Adipocyte (in vitro differentiated cells): Measurements from ENCODE around the gene SPIN1.
A peak's percentile ranks its signal among the peaks of the same experiment; 100 is the strongest.
"Not testable (repeated sequence)": the region's sequence is repeated elsewhere in the genome, so short reads cannot be mapped to it uniquely, and the experiment has no call there.

Source experiments
- DNase-seq: peaks from one replicate; pipeline ENCODE4 v3.0.0-alpha.2; 2015; ENCODE audit warnings: low read depth
- H3K27me3 ChIP-seq: replicated peaks from 2 replicates; pipeline ENCODE4 v1.7.0; 2013; ENCODE audit warnings: mild to moderate bottlenecking, low read length, moderate library complexity; ENCODE audit not compliant: control insufficient read depth, insufficient read depth
- H3K36me3 ChIP-seq: 2 replicates; pipeline ENCODE4 v1.7.0; 2013; ENCODE audit warnings: low read length, mild to moderate bottlenecking, moderate library complexity; ENCODE audit not compliant: control insufficient read depth, insufficient read depth, severe bottlenecking
- H3K4me1 ChIP-seq: 2 replicates; pipeline ENCODE4 v1.7.0; 2013; ENCODE audit warnings: mild to moderate bottlenecking, low read length, moderate library complexity; ENCODE audit not compliant: control insufficient read depth, insufficient read depth
- H3K4me3 ChIP-seq: 2 replicates; pipeline ENCODE4 v1.7.0; 2013; ENCODE audit warnings: mild to moderate bottlenecking, low read length, moderate library complexity
- H3K9ac ChIP-seq: 2 replicates; pipeline ENCODE4 v1.7.0; 2013; ENCODE audit warnings: mild to moderate bottlenecking, low read length, moderate library complexity
- H3K9me3 ChIP-seq: 2 replicates; pipeline ENCODE4 v1.7.0; 2013; ENCODE audit warnings: mild to moderate bottlenecking, low read length, moderate library complexity; ENCODE audit not compliant: control insufficient read depth

Gene SPIN1

GRCh38 chr9:88370346-88370745 lies 17.9 kb upstream of the SPIN1 start:
- Histone ChIP-seq H3K4me1 (no peaks in the 10 kb centered on the region), H3K36me3 (no peaks in the 10 kb centered on the region)
- DNase-seq, result no peak

DNA sequence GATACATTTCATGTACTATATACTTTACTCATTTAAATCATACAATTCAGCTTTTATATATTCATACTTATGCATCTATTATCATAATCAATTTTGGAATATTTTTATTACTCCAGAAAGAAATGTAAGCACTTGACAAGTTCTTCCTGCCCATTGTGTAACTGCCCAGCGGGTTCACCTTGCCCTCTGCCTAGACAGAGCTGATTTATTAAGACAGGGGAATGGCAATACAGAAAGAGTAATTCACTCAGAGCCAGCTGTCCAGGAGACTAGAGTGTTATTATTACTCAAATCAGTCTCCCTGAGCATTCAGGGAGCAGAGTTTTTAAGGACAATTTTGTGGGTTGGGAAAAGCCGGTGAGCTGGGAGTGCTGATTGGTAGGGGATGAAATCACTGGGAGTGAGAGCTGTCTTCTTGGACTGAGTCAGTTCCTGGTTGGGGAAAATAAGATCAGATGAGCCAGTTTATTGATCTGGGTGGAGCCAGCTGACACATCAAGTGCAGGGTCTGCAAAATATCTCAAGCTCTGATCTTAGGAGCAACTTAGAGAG lies 16.1 kb upstream of the SPIN1 start:
- no peaks in the 10 kb centered on the region for H3K36me3 ChIP-seq
- H3K4me3 ChIP-seq, result no peak overlapping the region
- H3K4me1 ChIP-seq, result no peaks in the 10 kb centered on the region
- H3K27me3 ChIP-seq, result no peaks in the 10 kb centered on the region
- DNase-seq, result no peak
- H3K9ac ChIP-seq, result no peak overlapping the region
- H3K9me3 ChIP-seq, result peaks cover 6% of the 10 kb centered on the region

More at GRCh38 chr9:88370346-88370745, 17.9 kb upstream of the SPIN1 start:
- Histone ChIP-seq H3K4me3 (no peak overlapping the region), H3K9me3 (peaks cover 6% of the 10 kb centered on the region), H3K9ac (no peak overlapping the region), H3K27me3 (no peaks in the 10 kb centered on the region)

DNA sequence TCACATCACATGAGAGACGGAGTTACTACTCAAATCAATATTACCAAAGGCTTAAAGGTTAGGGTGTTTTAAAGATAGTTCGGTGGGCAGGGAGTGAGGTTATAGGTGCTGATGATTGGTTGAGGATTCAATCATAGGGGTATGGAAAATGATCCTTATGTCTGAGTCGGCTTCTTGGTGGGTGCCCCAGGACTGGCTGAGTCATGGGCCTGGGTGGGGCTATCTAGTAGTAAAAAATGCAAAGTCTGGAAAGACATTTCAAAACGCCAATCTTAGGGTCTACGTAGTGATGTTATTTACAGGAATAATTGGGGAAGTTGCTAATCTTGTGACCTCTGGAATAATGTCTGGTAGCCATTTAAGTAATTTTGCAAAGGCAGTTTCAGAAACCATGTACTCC lies 15.2 kb upstream of the SPIN1 start:
- Histone ChIP-seq H3K4me1 (no peaks in the 10 kb centered on the region), H3K27me3 (no peaks in the 10 kb centered on the region), H3K9me3 (peaks cover 6% of the 10 kb centered on the region), H3K9ac (no peak overlapping the region), H3K36me3 (no peaks in the 10 kb centered on the region), H3K4me3 (no peak overlapping the region)
- DNase-seq, result peak; percentile 22

GRCh38 chr9:88378317-88378716 lies 9.9 kb upstream of the SPIN1 start:
- H3K27me3 ChIP-seq, result no peaks in the 10 kb centered on the region
- no peaks in the 10 kb centered on the region for H3K36me3 ChIP-seq
- H3K4me1 ChIP-seq, result no peaks in the 10 kb centered on the region
- H3K9me3 ChIP-seq, result no peaks in the 10 kb centered on the region
- DNase-seq, result no peak
- H3K4me3 ChIP-seq, result no peak overlapping the region
- H3K9ac ChIP-seq, result no peak overlapping the region

GRCh38 chr9:88379352-88379751 lies 8.9 kb upstream of the SPIN1 start:
- Histone ChIP-seq H3K4me3 (no peak overlapping the region), H3K9ac (no peak overlapping the region), H3K27me3 (no peaks in the 10 kb centered on the region), H3K9me3 (no peaks in the 10 kb centered on the region), H3K4me1 (no peaks in the 10 kb centered on the region), H3K36me3 (no peaks in the 10 kb centered on the region)
- DNase-seq, result no peak

DNA sequence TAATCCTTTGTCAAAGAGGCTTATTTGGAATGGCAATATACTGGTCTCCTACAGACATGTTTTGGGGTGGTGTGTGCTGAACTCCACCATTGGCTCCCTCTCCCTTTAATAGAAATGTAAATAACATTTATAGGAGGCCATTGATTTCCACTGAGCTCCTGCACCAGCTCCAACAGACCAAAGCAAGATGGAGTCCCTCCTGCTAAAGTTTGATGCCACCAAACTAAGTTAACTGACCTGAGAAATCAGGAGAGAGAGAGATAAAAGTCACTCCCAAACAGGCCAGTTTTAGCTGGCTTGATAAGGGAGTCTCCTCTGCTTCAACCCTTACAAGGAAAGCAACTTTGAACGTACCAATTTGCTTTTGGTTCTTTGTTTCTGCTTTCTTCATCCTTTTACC lies 8.1 kb upstream of the SPIN1 start:
- H3K36me3 ChIP-seq, result no peaks in the 10 kb centered on the region
- no peak overlapping the region for H3K9ac ChIP-seq
- H3K9me3 ChIP-seq, result no peaks in the 10 kb centered on the region
- H3K4me1 ChIP-seq, result no peaks in the 10 kb centered on the region
- no peaks in the 10 kb centered on the region for H3K27me3 ChIP-seq
- H3K4me3 ChIP-seq, result no peak overlapping the region
- no peak for DNase-seq

- H3K4me3 ChIP-seq, H3K27me3 ChIP-seq, H3K9ac ChIP-seq, H3K9me3 ChIP-seq, H3K36me3 ChIP-seq, DNase-seq, H3K4me1 ChIP-seq: not testable (repeated sequence)
Measured at GRCh38 chr9:88381322-88381721, 6.9 kb upstream of the SPIN1 start.

GRCh38 chr9:88383176-88383575 lies 5.1 kb upstream of the SPIN1 start:
- Histone ChIP-seq H3K9me3 (no peaks in the 10 kb centered on the region), H3K4me1 (peaks cover 13% of the 10 kb centered on the region), H3K36me3 (no peaks in the 10 kb centered on the region), H3K27me3 (no peaks in the 10 kb centered on the region), H3K4me3 (no peak overlapping the region), H3K9ac (no peak overlapping the region)
- DNase-seq, result no peak

GRCh38 chr9:88386137-88386536 lies 2.1 kb upstream of the SPIN1 start:
- H3K4me3 ChIP-seq, H3K27me3 ChIP-seq, H3K9ac ChIP-seq, H3K36me3 ChIP-seq, H3K9me3 ChIP-seq, DNase-seq: not testable (repeated sequence)
- peaks cover 32% of the 10 kb centered on the region for H3K4me1 ChIP-seq

GRCh38 chr9:88387036-88387551 lies 1.1 kb upstream of the SPIN1 start:
- H3K36me3 ChIP-seq, result no peaks in the 10 kb centered on the region
- peaks cover 35% of the 10 kb centered on the region for H3K4me1 ChIP-seq
- H3K9me3 ChIP-seq, result no peaks in the 10 kb centered on the region
- H3K27me3 ChIP-seq, result no peaks in the 10 kb centered on the region
- H3K9ac ChIP-seq, result peak overlapping the region; percentile 76
- H3K4me3 ChIP-seq, result peak overlapping the region; percentile 90
- DNase-seq, result no peak

- H3K4me3 ChIP-seq, result peak overlapping the region; percentile 90
- no peaks in the 10 kb centered on the region for H3K36me3 ChIP-seq
- peaks cover 35% of the 10 kb centered on the region for H3K4me1 ChIP-seq
- no peaks in the 10 kb centered on the region for H3K9me3 ChIP-seq
- DNase-seq, result peak; percentile 47
- peak overlapping the region; percentile 76 for H3K9ac ChIP-seq
- H3K27me3 ChIP-seq, result no peaks in the 10 kb centered on the region
Measured at GRCh38 chr9:88387552-88388202, 567 bp upstream of the SPIN1 start.
